Spleen (tissue), 7 donors: Measurements from ENCODE around the gene RNF19B.

Experiments used
- CTCF ChIP-seq, 11 experiments: fragments of 200-600 bp in 7 of 11; fragments of 450-650 bp in 4 of 11; sonication (generic) in 4 of 11; IDR thresholded peaks in 8 of 11; conservative IDR thresholded peaks in 3 of 11; 1 replicate in 7 of 11; 2 replicates in 4 of 11; pipeline versions ENCODE4 v1.4.0 to v1.8.0; 2016 to 2021; ENCODE audit warnings: antibody characterized with exemption in 11 of 11, inconsistent platforms in 4 of 11, mild to moderate bottlenecking in 1 of 11
- POLR2A ChIP-seq, 3 donors: fragments of 450-650 bp; IDR thresholded peaks; one replicate each; pipeline ENCODE4 v1.5.1; 2017; ENCODE audit warnings: antibody characterized with exemption in 3 of 3, mild to moderate bottlenecking in 1 of 3
- donor health status: DM: no; HTN: no; CAD: no; lungs with moderate emphysema.
- donor health status: DM: no; HTN: no; CAD: no.
- donor health status: DM: no; HTN: no; CAD: no.

- TF ChIP-seq CTCF (IDR thresholded peaks at IDR 0.05 in 8 of 11, conservative IDR thresholded peaks at IDR 0.05 in 3 of 11), result no peak
- no peak for TF ChIP-seq POLR2A (IDR thresholded peaks at IDR 0.05)
Observed at GRCh38 chr1:32888677-32889420, 75.8 kb downstream of the RNF19B start.
